PC-3 (cell line): ENCODE results near the gene ODAD2. TPM values are rescaled to one million over a fixed set of nuclear protein-coding genes. Genes with fewer than 3 reads are reported as not detected.
"Not testable (repeated sequence)": the region's sequence is repeated elsewhere in the genome, so short reads cannot be mapped to it uniquely, and the experiment has no call there.

Experiments used
- ATAC-seq: fragments of 200-7000 bp; cut with Tn5 transposase; 2 replicates; pipeline ENCODE4 v1.9.1; 2020; ENCODE audit warnings: mild to moderate bottlenecking, moderate library complexity
- BruUV-seq: library from RNA; stranded (reverse); fragments of 400-500 nt; replicated peaks from 2 replicates; lab custom pipeline; 2021; lab: Mats Ljungman, UMichigan
- CTCF ChIA-PET: fragments of 300-600 bp; sonication (Branson Sonifier 250); formaldehyde crosslinking; loops from one replicate; lab custom pipeline; 2022; ENCODE audit warnings: antibody characterized with exemption; lab: Charles Lee
- POLR2A ChIA-PET: fragments of 300-600 bp; sonication (Branson Sonifier 250); formaldehyde crosslinking; loops from one replicate; lab custom pipeline; 2022; ENCODE audit warnings: antibody characterized with exemption; ENCODE audit not compliant: unreplicated experiment; lab: Charles Lee
- DNase-seq: peaks from one replicate; pipeline ENCODE4 v3.0.0-alpha.2; 2015
- H2AFZ ChIP-seq: fragments of 300-600 bp; sonication (generic); 2 replicates; pipeline ENCODE4 v1.6.0; 2016; ENCODE audit warnings: antibody characterized with exemption, low read length
- H3F3A ChIP-seq: fragments of 300-600 bp; sonication (generic); one replicate; pipeline ENCODE4 v1.6.0; 2017; ENCODE audit warnings: antibody characterized with exemption, low read length, control low read depth, mild to moderate bottlenecking; ENCODE audit not compliant: unreplicated experiment
- H3K27ac ChIP-seq: fragments of 300-600 bp; sonication (generic); 2 replicates; pipeline ENCODE4 v1.5.1; 2016; ENCODE audit warnings: mild to moderate bottlenecking, low read length
- H3K27me3 ChIP-seq: fragments of 300-600 bp; sonication (generic); 2 replicates; pipeline ENCODE4 v1.6.1; 2016; ENCODE audit warnings: low read length, mixed read lengths
- H3K36me3 ChIP-seq: fragments of 300-600 bp; sonication (generic); 2 replicates; pipeline ENCODE4 v1.6.1; 2016; ENCODE audit warnings: low read depth, mixed run types, low read length, mixed read lengths
- H3K4me1 ChIP-seq: fragments of 300-600 bp; sonication (generic); 2 replicates; pipeline ENCODE4 v1.5.1; 2016; ENCODE audit warnings: low read length; ENCODE audit not compliant: insufficient read depth
- H3K4me2 ChIP-seq: fragments of 300-600 bp; sonication (generic); 2 replicates; pipeline ENCODE4 v1.6.0; 2016; ENCODE audit warnings: low read length
- H3K4me3 ChIP-seq: fragments of 300-600 bp; sonication (generic); 2 replicates; pipeline ENCODE4 v1.5.1; 2016; ENCODE audit warnings: mild to moderate bottlenecking, low read length, mixed read lengths
- H3K79me2 ChIP-seq: fragments of 300-600 bp; sonication (generic); 2 replicates; pipeline ENCODE4 v1.6.1; 2017; ENCODE audit warnings: low read length, mixed read lengths
- H3K9ac ChIP-seq: fragments of 300-600 bp; sonication (generic); 2 replicates; pipeline ENCODE4 v1.6.0; 2016; ENCODE audit warnings: mild to moderate bottlenecking, low read length
- H3K9me2 ChIP-seq: fragments of 300-600 bp; sonication (generic); replicated peaks from 2 replicates; pipeline ENCODE4 v1.6.1; 2016; ENCODE audit warnings: mixed run types, low read length, mixed read lengths
- H3K9me3 ChIP-seq: fragments of 300-600 bp; sonication (generic); 2 replicates; pipeline ENCODE4 v1.6.1; 2016; ENCODE audit warnings: low read length, mixed read lengths
- H4K20me1 ChIP-seq: fragments of 300-600 bp; sonication (generic); 2 replicates; pipeline ENCODE4 v1.6.1; 2016; ENCODE audit warnings: low read length, mixed read lengths
- EZH2 ChIP-seq: fragments of 300-600 bp; sonication (generic); IDR thresholded peaks from one replicate; pipeline ENCODE4 v1.6.1; 2017; ENCODE audit warnings: antibody characterized with exemption, mild to moderate bottlenecking, low read length; ENCODE audit not compliant: unreplicated experiment
- EZH2phosphoT487 ChIP-seq: fragments of 300-600 bp; sonication (generic); IDR thresholded peaks from 2 replicates; pipeline ENCODE4 v1.6.1; 2018; ENCODE audit warnings: mild to moderate bottlenecking, antibody characterized with exemption, low read length, borderline replicate concordance
- intact Hi-C: fragments of 100-400 bp; cut with micrococcal nuclease; formaldehyde crosslinking; loops from 2 replicates; pipeline ENCODE4 v1.9.0; 2023
- total RNA-seq: library from RNA; depleted of rRNA; stranded (reverse); fragments of >200 nt; gene quantifications from 2 replicates; pipeline ENCODE4 v1.2.3, GENCODE V29; 2014
- TF ChIP-seq, protein P1 (sequence below): fragments of 300-600 bp; sonication (generic); conservative IDR thresholded peaks from 2 replicates; pipeline ENCODE4 v1.5.1; 2017; ENCODE audit warnings: antibody characterized with exemption, low read depth, mild to moderate bottlenecking, low read length

Gene ODAD2
- total RNA-seq, 1 experiment from 2014 or later: 2.1 TPM

DNA sequence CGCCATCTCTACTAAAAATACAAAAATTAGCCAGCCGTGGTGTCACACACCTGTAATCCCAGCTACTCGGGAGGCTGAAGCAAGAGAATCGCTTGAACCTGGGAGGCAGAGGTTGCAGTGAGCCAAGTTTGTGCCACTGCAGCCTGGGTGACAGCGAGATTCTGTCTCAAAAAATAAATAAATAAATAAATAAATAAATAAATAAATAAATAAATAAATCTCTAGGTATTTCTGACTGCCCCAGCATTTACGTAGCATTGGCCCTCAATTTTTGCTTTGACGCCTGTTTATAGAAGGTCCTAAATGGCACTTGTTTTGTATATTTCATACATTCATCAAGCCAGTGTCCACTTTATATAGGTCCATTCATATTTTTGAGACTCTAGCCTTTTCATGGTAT lies 28.9 kb downstream of the ODAD2 start:
- H3K4me3 ChIP-seq, H3K4me1 ChIP-seq, H3K27me3 ChIP-seq, POLR2A ChIA-PET, H4K20me1 ChIP-seq, H3K36me3 ChIP-seq, H2AFZ ChIP-seq, H3K4me2 ChIP-seq, H3K79me2 ChIP-seq, ATAC-seq, H3F3A ChIP-seq, H3K9me3 ChIP-seq, H3K9me2 ChIP-seq, DNase-seq, H3K27ac ChIP-seq, intact Hi-C loops, CTCF ChIA-PET, BruUV-seq, H3K9ac ChIP-seq: not testable (repeated sequence)

DNA sequence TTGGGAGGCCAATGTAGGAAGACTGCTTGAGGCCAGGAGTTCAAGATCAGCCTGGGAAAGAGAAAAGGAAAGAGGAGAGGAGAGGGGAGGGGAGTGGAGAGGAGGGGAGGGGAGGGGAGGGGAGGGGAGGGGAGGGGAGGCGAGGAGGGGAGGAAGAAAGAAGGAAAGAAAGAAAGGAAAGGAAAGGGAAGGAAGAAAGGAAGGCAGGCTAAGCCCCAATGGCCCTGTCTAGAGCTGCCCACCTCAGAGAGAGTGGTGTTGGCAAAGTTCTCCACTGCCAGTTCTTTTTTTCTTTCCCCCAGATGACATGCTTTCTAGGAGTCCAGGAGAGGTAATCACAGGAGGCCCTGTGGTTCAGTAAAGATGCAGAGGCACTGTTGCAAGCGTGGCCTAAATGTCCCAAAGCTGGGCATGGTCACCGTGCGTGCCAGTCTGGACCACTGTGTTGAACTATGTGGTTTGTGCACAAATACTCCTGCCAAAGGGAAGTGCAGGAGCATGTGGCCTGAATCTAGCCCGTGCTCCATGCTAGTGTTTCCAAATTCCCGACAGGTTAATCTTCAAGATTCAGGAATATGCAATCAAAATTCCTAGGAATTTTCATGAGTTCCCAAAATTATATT lies 39.7 kb downstream of the ODAD2 start:
- no peaks in the 10 kb centered on the region for H3K9me3 ChIP-seq
- no peak overlapping the region for H2AFZ ChIP-seq
- H3F3A ChIP-seq: no peaks in the 10 kb centered on the region
- ChIA-PET CTCF (no interaction called here), POLR2A (no interaction called here)
- no peaks in the 10 kb centered on the region for H4K20me1 ChIP-seq
- TF ChIP-seq EZH2phosphoT487 (no peak), EZH2 (no peak)
- TF ChIP-seq, protein P1, sequence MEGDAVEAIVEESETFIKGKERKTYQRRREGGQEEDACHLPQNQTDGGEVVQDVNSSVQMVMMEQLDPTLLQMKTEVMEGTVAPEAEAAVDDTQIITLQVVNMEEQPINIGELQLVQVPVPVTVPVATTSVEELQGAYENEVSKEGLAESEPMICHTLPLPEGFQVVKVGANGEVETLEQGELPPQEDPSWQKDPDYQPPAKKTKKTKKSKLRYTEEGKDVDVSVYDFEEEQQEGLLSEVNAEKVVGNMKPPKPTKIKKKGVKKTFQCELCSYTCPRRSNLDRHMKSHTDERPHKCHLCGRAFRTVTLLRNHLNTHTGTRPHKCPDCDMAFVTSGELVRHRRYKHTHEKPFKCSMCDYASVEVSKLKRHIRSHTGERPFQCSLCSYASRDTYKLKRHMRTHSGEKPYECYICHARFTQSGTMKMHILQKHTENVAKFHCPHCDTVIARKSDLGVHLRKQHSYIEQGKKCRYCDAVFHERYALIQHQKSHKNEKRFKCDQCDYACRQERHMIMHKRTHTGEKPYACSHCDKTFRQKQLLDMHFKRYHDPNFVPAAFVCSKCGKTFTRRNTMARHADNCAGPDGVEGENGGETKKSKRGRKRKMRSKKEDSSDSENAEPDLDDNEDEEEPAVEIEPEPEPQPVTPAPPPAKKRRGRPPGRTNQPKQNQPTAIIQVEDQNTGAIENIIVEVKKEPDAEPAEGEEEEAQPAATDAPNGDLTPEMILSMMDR: no peak
- no TSS peak for BruUV-seq
- no peaks in the 10 kb centered on the region for H3K27me3 ChIP-seq
- H3K9ac ChIP-seq: no peak overlapping the region
- H3K27ac ChIP-seq: no peak overlapping the region
- H3K79me2 ChIP-seq: no peaks in the 10 kb centered on the region
- intact Hi-C loops: no loop called here
- no peaks in the 10 kb centered on the region for H3K36me3 ChIP-seq
- H3K4me3 ChIP-seq: no peak overlapping the region
- ATAC-seq (peak; percentile 37; the same call in 1 of the 2 replicates), DNase-seq (no peak)
- no peaks in the 10 kb centered on the region for H3K9me2 ChIP-seq
- H3K4me2 ChIP-seq: no peak overlapping the region
- H3K4me1 ChIP-seq: no peaks in the 10 kb centered on the region

DNA sequence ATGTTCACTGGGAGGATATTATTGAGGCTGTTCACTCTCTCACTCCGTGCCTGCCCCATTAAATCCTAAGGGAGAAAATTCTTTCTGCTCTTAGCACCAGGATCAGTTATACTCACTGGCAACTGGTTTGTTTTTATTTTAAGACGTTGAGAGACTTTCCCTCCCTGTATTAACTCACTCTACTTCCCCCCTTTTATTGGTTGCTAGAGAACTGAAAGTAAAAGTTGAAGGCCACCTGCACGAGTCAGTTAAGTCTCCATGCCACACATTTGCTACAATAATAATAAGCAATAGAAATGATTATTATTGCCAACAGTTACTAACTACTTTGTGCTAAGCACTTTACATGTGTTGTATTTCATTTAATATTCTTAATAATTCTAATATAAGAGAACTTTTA lies 40.5 kb downstream of the ODAD2 start:
- H3K36me3 ChIP-seq, H3K4me1 ChIP-seq, POLR2A ChIA-PET, H4K20me1 ChIP-seq, CTCF ChIA-PET, BruUV-seq, H3K4me2 ChIP-seq, H3F3A ChIP-seq, H3K27me3 ChIP-seq, H2AFZ ChIP-seq, ATAC-seq, H3K27ac ChIP-seq, DNase-seq, H3K4me3 ChIP-seq, H3K79me2 ChIP-seq, H3K9me3 ChIP-seq, H3K9me2 ChIP-seq, intact Hi-C loops, H3K9ac ChIP-seq: not testable (repeated sequence)

DNA sequence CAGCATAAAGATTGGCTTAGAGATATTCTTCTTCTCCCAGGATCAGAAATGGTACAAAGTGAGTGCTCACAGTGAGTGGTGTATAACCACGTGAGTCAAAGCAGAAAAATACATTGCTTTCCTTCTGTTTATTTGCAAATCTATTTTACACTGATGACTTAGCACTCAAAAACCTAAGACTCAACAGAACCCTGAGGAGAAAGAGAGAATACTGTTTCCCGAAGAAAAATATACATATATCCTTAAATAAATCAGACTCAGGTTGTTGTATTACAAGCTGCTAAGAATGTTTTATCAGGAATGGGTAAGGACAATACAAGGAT lies 48.7 kb downstream of the ODAD2 start:
- H3K4me3 ChIP-seq: no peak overlapping the region
- no peak overlapping the region for H3K27ac ChIP-seq
- no peak overlapping the region for H3K9ac ChIP-seq
- H3K4me1 ChIP-seq: no peaks in the 10 kb centered on the region
- no peaks in the 10 kb centered on the region for H4K20me1 ChIP-seq
- H3K36me3 ChIP-seq: no peaks in the 10 kb centered on the region
- ChIA-PET CTCF (no interaction called here), POLR2A (no interaction called here)
- no peak overlapping the region for H3K4me2 ChIP-seq
- no peaks in the 10 kb centered on the region for H3K27me3 ChIP-seq
- DNase-seq: no peak
- H3K9me2 ChIP-seq: no peaks in the 10 kb centered on the region
- no peaks in the 10 kb centered on the region for H3K9me3 ChIP-seq
- intact Hi-C loops: no loop called here
- TF ChIP-seq, protein P1: no peak
- TF ChIP-seq EZH2phosphoT487: no peak
- TF ChIP-seq EZH2: no peak
- no peak overlapping the region for H2AFZ ChIP-seq
- H3F3A ChIP-seq: no peaks in the 10 kb centered on the region
- no peaks in the 10 kb centered on the region for H3K79me2 ChIP-seq
- no peak for ATAC-seq
- BruUV-seq: no TSS peak
